Glomerular visceral epithelial cell (primary cell): ENCODE results near the gene AASDHPPT.

ENCODE experiments used
- DNase-seq: peaks from one replicate; pipeline ENCODE4 v3.0.0-alpha.2; 2016; ENCODE audit errors: extremely low spot score

Gene AASDHPPT

GRCh38 chr11:106086135-106086534 is 8.7 kb downstream of the AASDHPPT start:
- no peak for DNase-seq

- no peak for DNase-seq
Observed at GRCh38 chr11:106086850-106087249, 9.4 kb downstream of the AASDHPPT start.

- DNase-seq, result peak; percentile 56
Observed at GRCh38 chr11:106087815-106088435, 10.5 kb downstream of the AASDHPPT start.

GRCh38 chr11:106088896-106089295 is 11.4 kb downstream of the AASDHPPT start:
- DNase-seq, result peak; percentile 9

- DNase-seq, result peak; percentile 47
Observed at GRCh38 chr11:106091480-106092123, 14.1 kb downstream of the AASDHPPT start.

- DNase-seq, result no peak
Observed at GRCh38 chr11:106092446-106092845, 15.0 kb downstream of the AASDHPPT start.

GRCh38 chr11:106098893-106099553 is 21.6 kb downstream of the AASDHPPT start:
- no peak for DNase-seq

- no peak for DNase-seq
Observed at GRCh38 chr11:106101370-106101769, 23.9 kb downstream of the AASDHPPT start.

- no peak for DNase-seq
Observed at GRCh38 chr11:106101819-106102218, 24.4 kb downstream of the AASDHPPT start.

GRCh38 chr11:106105986-106106385 is 28.5 kb downstream of the AASDHPPT start:
- DNase-seq, result no peak

- DNase-seq, result no peak
Observed at GRCh38 chr11:106121570-106122320, 44.3 kb downstream of the AASDHPPT start.

GRCh38 chr11:106127604-106128003 is 50.1 kb downstream of the AASDHPPT start:
- DNase-seq, result no peak

- DNase-seq, result no peak
Observed at GRCh38 chr11:106128740-106129139, 51.3 kb downstream of the AASDHPPT start.

- peak; percentile 5 for DNase-seq
Observed at GRCh38 chr11:106131998-106132397, 54.5 kb downstream of the AASDHPPT start.

GRCh38 chr11:106132582-106133354 is 55.3 kb downstream of the AASDHPPT start:
- no peak for DNase-seq

GRCh38 chr11:106133529-106133928 is 56.1 kb downstream of the AASDHPPT start:
- DNase-seq, result no peak

GRCh38 chr11:106137061-106137460 is 59.6 kb downstream of the AASDHPPT start:
- DNase-seq, result peak; percentile 2

GRCh38 chr11:106137758-106138157 is 60.3 kb downstream of the AASDHPPT start:
- DNase-seq, result no peak
